HEK293 (cell line): ENCODE measurements around the gene PACS2.

Experiments
- GLI2 ChIP-seq: fragments of 450-650 bp; formaldehyde crosslinking; IDR thresholded peaks from 2 replicates; pipeline ENCODE4; 2017; ENCODE audit warnings: missing biosample characterization, missing genetic modification characterization, low read depth, borderline replicate concordance
- GLIS1 ChIP-seq: fragments of 450-650 bp; formaldehyde crosslinking; IDR thresholded peaks from 2 replicates; pipeline ENCODE4 v1.5.1; 2016; ENCODE audit warnings: missing biosample characterization, missing genetic modification characterization
- HOXC10 ChIP-seq: sonication (generic); formaldehyde crosslinking; IDR thresholded peaks from 2 replicates; pipeline ENCODE4 v1.8.1; 2023; ENCODE audit warnings: mild to moderate bottlenecking, missing genetic modification reagents
- HOXD13 ChIP-seq: sonication (generic); formaldehyde crosslinking; IDR thresholded peaks from 2 replicates; pipeline ENCODE4 v1.8.0; 2022; ENCODE audit warnings: missing genetic modification reagents, borderline replicate concordance
- KLF9 ChIP-seq: fragments of 450-650 bp; formaldehyde crosslinking; IDR thresholded peaks from 2 replicates; pipeline ENCODE4 v1.5.1; 2016; ENCODE audit warnings: missing biosample characterization, missing genetic modification characterization, low read depth
- PATZ1 ChIP-seq: fragments of 450-650 bp; formaldehyde crosslinking; IDR thresholded peaks from 2 replicates; pipeline ENCODE4 v1.5.1; 2016; ENCODE audit warnings: missing biosample characterization, missing genetic modification characterization
- SP2 ChIP-seq: fragments of 450-650 bp; formaldehyde crosslinking; IDR thresholded peaks from 2 replicates; pipeline ENCODE4 v1.5.1; 2016; ENCODE audit warnings: missing biosample characterization, missing genetic modification characterization
- SP3 ChIP-seq: fragments of 450-650 bp; formaldehyde crosslinking; IDR thresholded peaks from 2 replicates; pipeline ENCODE4 v1.5.1; 2016; ENCODE audit warnings: missing biosample characterization, missing genetic modification characterization
- ZBTB17 ChIP-seq: fragments of 450-650 bp; formaldehyde crosslinking; IDR thresholded peaks from 2 replicates; pipeline ENCODE4 v1.5.1; 2016; ENCODE audit warnings: missing biosample characterization, missing genetic modification characterization
- ZBTB20 ChIP-seq: fragments of 450-650 bp; formaldehyde crosslinking; IDR thresholded peaks from 2 replicates; pipeline ENCODE4 v1.5.1; 2016; ENCODE audit warnings: missing biosample characterization, missing genetic modification characterization
- ZBTB8A ChIP-seq: fragments of 450-650 bp; formaldehyde crosslinking; IDR thresholded peaks from 2 replicates; pipeline ENCODE4 v1.5.1; 2016; ENCODE audit warnings: missing biosample characterization, missing genetic modification characterization
- ZEB2 ChIP-seq: fragments of 450-650 bp; formaldehyde crosslinking; IDR thresholded peaks from 2 replicates; pipeline ENCODE4 v1.5.1; 2016; ENCODE audit warnings: missing biosample characterization, missing genetic modification characterization
- ZFP3 ChIP-seq: fragments of 450-650 bp; formaldehyde crosslinking; IDR thresholded peaks from 2 replicates; pipeline ENCODE4 v1.5.1; 2016; ENCODE audit warnings: low read depth, missing biosample characterization, missing genetic modification characterization
- ZFP69B ChIP-seq: fragments of 450-650 bp; formaldehyde crosslinking; IDR thresholded peaks from 2 replicates; pipeline ENCODE4 v1.5.1; 2016; ENCODE audit warnings: missing biosample characterization, missing genetic modification characterization
- ZNF112 ChIP-seq: fragments of 450-650 bp; formaldehyde crosslinking; IDR thresholded peaks from 2 replicates; pipeline ENCODE4 v1.5.0; 2017; ENCODE audit warnings: missing biosample characterization, missing genetic modification characterization
- ZNF175 ChIP-seq: fragments of 450-650 bp; formaldehyde crosslinking; IDR thresholded peaks from 2 replicates; pipeline ENCODE4 v1.5.1; 2016; ENCODE audit warnings: missing biosample characterization, missing genetic modification characterization
- ZNF239 ChIP-seq: fragments of 450-650 bp; formaldehyde crosslinking; IDR thresholded peaks from 2 replicates; pipeline ENCODE4 v1.5.1; 2016; ENCODE audit warnings: missing biosample characterization, missing genetic modification characterization
- ZNF248 ChIP-seq: fragments of 450-650 bp; formaldehyde crosslinking; IDR thresholded peaks from 2 replicates; pipeline ENCODE4 v1.5.1; 2017; ENCODE audit warnings: missing biosample characterization, missing genetic modification characterization
- ZNF26 ChIP-seq: fragments of 450-650 bp; formaldehyde crosslinking; IDR thresholded peaks from 2 replicates; pipeline ENCODE4 v1.5.1; 2016; ENCODE audit warnings: missing biosample characterization, missing genetic modification characterization
- ZNF292 ChIP-seq: fragments of 450-650 bp; formaldehyde crosslinking; IDR thresholded peaks from 2 replicates; pipeline ENCODE4 v1.5.1; 2016; ENCODE audit warnings: low read depth, missing biosample characterization, missing genetic modification characterization, borderline replicate concordance
- ZNF335 ChIP-seq: fragments of 450-650 bp; formaldehyde crosslinking; conservative IDR thresholded peaks from 2 replicates; pipeline ENCODE4 v1.5.1; 2016; ENCODE audit warnings: missing biosample characterization, missing genetic modification characterization
- ZNF366 ChIP-seq: fragments of 450-650 bp; formaldehyde crosslinking; conservative IDR thresholded peaks from 2 replicates; pipeline ENCODE4 v1.5.1; 2016; ENCODE audit warnings: missing biosample characterization, missing genetic modification characterization
- ZNF398 ChIP-seq: fragments of 450-650 bp; formaldehyde crosslinking; IDR thresholded peaks from 2 replicates; pipeline ENCODE4 v1.5.1; 2017; ENCODE audit warnings: missing biosample characterization, missing genetic modification characterization
- ZNF48 ChIP-seq: fragments of 450-650 bp; formaldehyde crosslinking; IDR thresholded peaks from 2 replicates; pipeline ENCODE4 v1.5.1; 2016; ENCODE audit warnings: missing biosample characterization, missing genetic modification characterization
- ZNF600 ChIP-seq: fragments of 450-650 bp; formaldehyde crosslinking; IDR thresholded peaks from 2 replicates; pipeline ENCODE4 v1.5.1; 2016; ENCODE audit warnings: missing biosample characterization, missing genetic modification characterization
- ZNF624 ChIP-seq: fragments of 450-650 bp; formaldehyde crosslinking; IDR thresholded peaks from 2 replicates; pipeline ENCODE4 v1.5.1; 2017; ENCODE audit warnings: missing biosample characterization, missing genetic modification characterization
- TF ChIP-seq, protein P1 (sequence below): fragments of 450-650 bp; formaldehyde crosslinking; IDR thresholded peaks from 2 replicates; pipeline ENCODE4 v1.5.1; 2016; ENCODE audit warnings: missing biosample characterization, missing genetic modification characterization
- TF ChIP-seq, protein P2 (sequence below): fragments of 450-650 bp; formaldehyde crosslinking; IDR thresholded peaks from 2 replicates; pipeline ENCODE4 v1.5.1; 2016; ENCODE audit warnings: missing biosample characterization, missing genetic modification characterization

The PACS2 gene

GRCh38 chr14:105419195-105420091 is 104.9 kb downstream of the PACS2 start, which contains the start of gene MTA1 (continued):
- TF ChIP-seq ZNF366 = no peak
- TF ChIP-seq ZNF48 (tag by site-specific recombination) = no peak
- TF ChIP-seq ZBTB8A (tag by site-specific recombination) = peak; percentile 87
- TF ChIP-seq ZNF292 (tag by site-specific recombination) = no peak
- 0 out of 2 replicates have a peak, but pooled peaks have one; percentile 21 for TF ChIP-seq ZEB2 (tag by site-specific recombination)
- no peak for TF ChIP-seq ZBTB17 (tag by site-specific recombination)
- no peak for TF ChIP-seq ZNF600 (tag by site-specific recombination)
- TF ChIP-seq ZNF398 = peak; percentile 14; the same call in 1 of the 2 replicates
- no peak for TF ChIP-seq ZNF26 (tag by site-specific recombination)
- peak; percentile 29; the same call in 1 of the 2 replicates for TF ChIP-seq SP3 (tag by site-specific recombination)
- TF ChIP-seq ZBTB20 (tag by site-specific recombination) = peak; percentile 76
- no peak for TF ChIP-seq ZFP69B (tag by site-specific recombination)
- no peak for TF ChIP-seq HOXD13
- TF ChIP-seq KLF9 (tag by site-specific recombination) = peak; percentile 35; the same call in 1 of the 2 replicates
- TF ChIP-seq, protein P1, sequence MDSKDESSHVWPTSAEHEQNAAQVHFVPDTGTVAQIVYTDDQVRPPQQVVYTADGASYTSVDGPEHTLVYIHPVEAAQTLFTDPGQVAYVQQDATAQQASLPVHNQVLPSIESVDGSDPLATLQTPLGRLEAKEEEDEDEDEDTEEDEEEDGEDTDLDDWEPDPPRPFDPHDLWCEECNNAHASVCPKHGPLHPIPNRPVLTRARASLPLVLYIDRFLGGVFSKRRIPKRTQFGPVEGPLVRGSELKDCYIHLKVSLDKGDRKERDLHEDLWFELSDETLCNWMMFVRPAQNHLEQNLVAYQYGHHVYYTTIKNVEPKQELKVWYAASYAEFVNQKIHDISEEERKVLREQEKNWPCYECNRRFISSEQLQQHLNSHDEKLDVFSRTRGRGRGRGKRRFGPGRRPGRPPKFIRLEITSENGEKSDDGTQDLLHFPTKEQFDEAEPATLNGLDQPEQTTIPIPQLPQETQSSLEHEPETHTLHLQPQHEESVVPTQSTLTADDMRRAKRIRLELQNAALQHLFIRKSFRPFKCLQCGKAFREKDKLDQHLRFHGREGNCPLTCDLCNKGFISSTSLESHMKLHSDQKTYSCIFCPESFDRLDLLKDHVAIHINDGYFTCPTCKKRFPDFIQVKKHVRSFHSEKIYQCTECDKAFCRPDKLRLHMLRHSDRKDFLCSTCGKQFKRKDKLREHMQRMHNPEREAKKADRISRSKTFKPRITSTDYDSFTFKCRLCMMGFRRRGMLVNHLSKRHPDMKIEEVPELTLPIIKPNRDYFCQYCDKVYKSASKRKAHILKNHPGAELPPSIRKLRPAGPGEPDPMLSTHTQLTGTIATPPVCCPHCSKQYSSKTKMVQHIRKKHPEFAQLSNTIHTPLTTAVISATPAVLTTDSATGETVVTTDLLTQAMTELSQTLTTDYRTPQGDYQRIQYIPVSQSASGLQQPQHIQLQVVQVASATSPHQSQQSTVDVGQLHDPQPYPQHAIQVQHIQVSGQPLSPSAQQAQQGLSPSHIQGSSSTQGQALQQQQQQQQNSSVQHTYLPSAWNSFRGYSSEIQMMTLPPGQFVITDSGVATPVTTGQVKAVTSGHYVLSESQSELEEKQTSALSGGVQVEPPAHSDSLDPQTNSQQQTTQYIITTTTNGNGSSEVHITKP (tag by site-specific recombination) = no peak
- TF ChIP-seq, protein P2, sequence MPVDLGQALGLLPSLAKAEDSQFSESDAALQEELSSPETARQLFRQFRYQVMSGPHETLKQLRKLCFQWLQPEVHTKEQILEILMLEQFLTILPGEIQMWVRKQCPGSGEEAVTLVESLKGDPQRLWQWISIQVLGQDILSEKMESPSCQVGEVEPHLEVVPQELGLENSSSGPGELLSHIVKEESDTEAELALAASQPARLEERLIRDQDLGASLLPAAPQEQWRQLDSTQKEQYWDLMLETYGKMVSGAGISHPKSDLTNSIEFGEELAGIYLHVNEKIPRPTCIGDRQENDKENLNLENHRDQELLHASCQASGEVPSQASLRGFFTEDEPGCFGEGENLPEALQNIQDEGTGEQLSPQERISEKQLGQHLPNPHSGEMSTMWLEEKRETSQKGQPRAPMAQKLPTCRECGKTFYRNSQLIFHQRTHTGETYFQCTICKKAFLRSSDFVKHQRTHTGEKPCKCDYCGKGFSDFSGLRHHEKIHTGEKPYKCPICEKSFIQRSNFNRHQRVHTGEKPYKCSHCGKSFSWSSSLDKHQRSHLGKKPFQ (tag by site-specific recombination) = no peak
- no peak for TF ChIP-seq ZNF248 (tag by site-specific recombination)
- TF ChIP-seq SP2 (tag by site-specific recombination) = no peak
- TF ChIP-seq GLI2 (tag by site-specific recombination) = no peak
- TF ChIP-seq ZNF624 (tag by site-specific recombination) = no peak
- peak; percentile 82 for TF ChIP-seq GLIS1 (tag by site-specific recombination)
- no peak for TF ChIP-seq ZNF175
- TF ChIP-seq ZNF335 (tag by site-specific recombination) = peak; percentile 72
- TF ChIP-seq ZNF239 (tag by site-specific recombination) = no peak
- TF ChIP-seq ZNF112 (tag by site-specific recombination) = no peak
- TF ChIP-seq HOXC10 (CRISPR knock-in tag) = no peak
- TF ChIP-seq PATZ1 (tag by site-specific recombination) = peak; percentile 57; the same call in 1 of the 2 replicates
- TF ChIP-seq ZFP3 (tag by site-specific recombination) = no peak
